Left lung (tissue), 10 donors: ENCODE results near the gene C14orf39. TPM values are rescaled to one million over a fixed set of nuclear protein-coding genes. Genes with fewer than 3 reads are reported as not detected.

ENCODE experiments used
- ATAC-seq: fragments of 200-7000 bp; cut with Tn5 transposase; one replicate; pipeline ENCODE4 v1.9.1; 2020; ENCODE audit warnings: moderate library complexity
- DNase-seq, 4 donors: peaks; one replicate each; pipeline ENCODE4 v3.0.0-alpha.2; 2013 to 2020
- H3K27ac ChIP-seq, 2 donors: fragments of 200-600 bp; sonication (generic) in 1 of 2; one replicate each; pipeline versions ENCODE4 v1.5.0 to v1.8.0; 2020 to 2021
- H3K27me3 ChIP-seq, 2 donors: fragments of 200-600 bp; sonication (generic) in 1 of 2; one replicate each; pipeline versions ENCODE4 v1.5.0 to v1.8.0; 2020 to 2021
- H3K36me3 ChIP-seq, 2 donors: fragments of 200-600 bp; sonication (generic) in 1 of 2; one replicate each; pipeline versions ENCODE4 v1.5.0 to v1.8.0; 2020 to 2021
- H3K4me1 ChIP-seq, 2 donors: fragments of 200-600 bp; one replicate each; pipeline ENCODE4 v1.8.0; 2021
- H3K4me3 ChIP-seq, 2 donors: fragments of 200-600 bp; sonication (generic) in 1 of 2; one replicate each; pipeline versions ENCODE4 v1.5.0 to v1.8.0; 2020 to 2021; ENCODE audit warnings: mild to moderate bottlenecking in 1 of 2
- H3K9me3 ChIP-seq, 2 donors: fragments of 200-600 bp; sonication (generic) in 1 of 2; one replicate each; pipeline versions ENCODE4 v1.5.0 to v1.8.0; 2020 to 2021
- intact Hi-C, 2 donors: fragments of 100-400 bp; cut with DNase I; formaldehyde crosslinking; loops; one replicate each; pipeline versions ENCODE4 v1.11.2 to v1.14.2; 2022
- polyA plus RNA-seq, 6 donors: library from polyadenylated mRNA; unstranded; fragments of 120-200 nt; gene quantifications; one replicate each; pipeline ENCODE4 v1.2.1, GENCODE V29; 2013; ENCODE audit not compliant: insufficient read length in 6 of 6
- total RNA-seq, 2 donors: library from RNA; stranded (reverse); fragmentation: NEBNext Ultra II Directional; extraction: Animal tissue kit (Norgen Biotek cat#: 25700); gene quantifications; one replicate each; pipeline ENCODE4 v1.2.1, GENCODE V29; 2021
- TF ChIP-seq, protein P1 (sequence below), 2 donors: fragments of 200-600 bp; sonication (generic) in 1 of 2; IDR thresholded peaks; one replicate each; pipeline versions ENCODE4 v1.5.0 to v1.8.0; 2021; ENCODE audit warnings: antibody characterized with exemption in 2 of 2
- donor health status: DM: no; HTN: yes; CAD: no.
- donor health status: DM: no; HTN: no; CAD: no.

Gene C14orf39
- total and polyA plus RNA-seq, 8 donors, result 1.4 to 2.3 (median 2.1) TPM; not detected in 2

DNA sequence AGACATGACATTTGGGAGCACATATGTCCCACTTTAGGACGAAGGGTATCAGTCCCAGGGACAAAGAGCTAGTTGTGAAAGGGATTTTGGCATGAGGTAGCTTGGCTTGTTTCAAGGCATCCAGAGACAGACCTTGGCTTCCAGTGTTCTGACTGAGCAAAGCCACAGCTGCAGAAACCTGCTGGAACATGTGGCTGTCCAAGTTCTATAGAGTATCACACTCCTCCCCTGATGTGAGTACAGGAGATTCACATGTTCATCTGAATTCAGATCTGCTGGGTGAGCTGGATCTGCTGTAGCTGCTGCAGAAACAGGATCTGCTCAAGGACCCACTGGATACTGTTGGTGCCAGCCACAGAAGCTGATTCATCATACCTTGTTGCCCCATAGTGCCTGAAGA lies 10.1 kb upstream of the C14orf39 start:
- no peak for ATAC-seq
- H3K27me3 ChIP-seq, result peaks cover 0 to 39% of the 10 kb centered on the region in 2 donors
- intact Hi-C loops, result no loop called here
- no peak overlapping the region for H3K4me3 ChIP-seq
- TF ChIP-seq, protein P1, sequence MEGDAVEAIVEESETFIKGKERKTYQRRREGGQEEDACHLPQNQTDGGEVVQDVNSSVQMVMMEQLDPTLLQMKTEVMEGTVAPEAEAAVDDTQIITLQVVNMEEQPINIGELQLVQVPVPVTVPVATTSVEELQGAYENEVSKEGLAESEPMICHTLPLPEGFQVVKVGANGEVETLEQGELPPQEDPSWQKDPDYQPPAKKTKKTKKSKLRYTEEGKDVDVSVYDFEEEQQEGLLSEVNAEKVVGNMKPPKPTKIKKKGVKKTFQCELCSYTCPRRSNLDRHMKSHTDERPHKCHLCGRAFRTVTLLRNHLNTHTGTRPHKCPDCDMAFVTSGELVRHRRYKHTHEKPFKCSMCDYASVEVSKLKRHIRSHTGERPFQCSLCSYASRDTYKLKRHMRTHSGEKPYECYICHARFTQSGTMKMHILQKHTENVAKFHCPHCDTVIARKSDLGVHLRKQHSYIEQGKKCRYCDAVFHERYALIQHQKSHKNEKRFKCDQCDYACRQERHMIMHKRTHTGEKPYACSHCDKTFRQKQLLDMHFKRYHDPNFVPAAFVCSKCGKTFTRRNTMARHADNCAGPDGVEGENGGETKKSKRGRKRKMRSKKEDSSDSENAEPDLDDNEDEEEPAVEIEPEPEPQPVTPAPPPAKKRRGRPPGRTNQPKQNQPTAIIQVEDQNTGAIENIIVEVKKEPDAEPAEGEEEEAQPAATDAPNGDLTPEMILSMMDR (IDR thresholded peaks at IDR 0.05), result no peak
- H3K27ac ChIP-seq, result no peak overlapping the region
- no peaks in the 10 kb centered on the region for H3K9me3 ChIP-seq
- H3K36me3 ChIP-seq, result no peaks in the 10 kb centered on the region
- DNase-seq, result no peak
- no peaks in the 10 kb centered on the region for H3K4me1 ChIP-seq

DNA sequence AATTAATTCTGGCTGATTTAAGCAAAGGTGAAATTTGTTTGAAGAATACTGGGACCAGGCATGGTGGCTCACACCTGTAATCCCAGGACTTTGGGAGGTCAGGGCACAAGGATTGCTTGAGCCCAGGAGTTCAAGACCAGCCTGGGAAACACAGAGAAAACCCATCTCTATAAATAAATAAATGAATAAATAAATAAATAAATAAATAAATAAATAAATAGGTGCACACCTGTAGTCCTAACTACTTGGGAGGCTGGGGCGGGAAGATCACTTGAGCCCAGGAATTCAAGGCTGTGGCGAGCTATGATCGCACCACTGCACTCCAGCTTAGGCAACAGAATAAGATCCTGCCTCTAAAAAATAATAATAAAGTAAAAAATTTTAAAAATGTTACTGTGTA lies 4.4 kb upstream of the C14orf39 start:
- no peaks in the 10 kb centered on the region for H3K36me3 ChIP-seq
- no peak for DNase-seq
- TF ChIP-seq, protein P1 (IDR thresholded peaks at IDR 0.05), result no peak

DNA sequence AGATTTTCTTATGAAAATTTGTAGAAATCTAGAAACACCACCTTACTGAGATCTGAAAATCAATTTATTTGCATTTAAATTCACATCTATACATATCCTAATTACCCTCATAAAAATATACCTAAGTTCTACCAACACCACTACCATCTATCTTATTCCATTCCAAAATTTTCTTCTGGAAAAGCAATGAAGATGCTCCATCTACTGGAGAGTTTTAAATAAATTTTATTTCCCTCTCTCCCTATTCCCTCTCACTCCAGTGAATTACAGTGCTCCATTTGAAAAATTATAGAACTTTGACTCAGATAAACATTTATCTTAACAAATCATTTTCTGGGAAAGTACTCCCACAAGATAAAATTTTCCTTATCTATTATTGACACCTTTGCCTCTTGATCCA lies 2.3 kb upstream of the C14orf39 start:
- Histone ChIP-seq H3K27me3 (peaks cover 38 to 80% of the 10 kb centered on the region in 2 donors), H3K27ac (no peak overlapping the region), H3K4me3 (no peak overlapping the region), H3K4me1 (peaks cover 0 to 3% of the 10 kb centered on the region in 2 donors), H3K36me3 (no peaks in the 10 kb centered on the region), H3K9me3 (no peaks in the 10 kb centered on the region)
- intact Hi-C loops, result no loop called here
- ATAC-seq, result no peak
- TF ChIP-seq, protein P1 (IDR thresholded peaks at IDR 0.05), result no peak
- no peak for DNase-seq

More for the DNA sequence above, 4.4 kb upstream of the C14orf39 start:
- intact Hi-C loops, result no loop called here
- Histone ChIP-seq H3K27ac (no peak overlapping the region), H3K27me3 (peaks cover 25 to 66% of the 10 kb centered on the region in 2 donors), H3K9me3 (no peaks in the 10 kb centered on the region), H3K4me3 (no peak overlapping the region), H3K4me1 (peaks cover 0 to 3% of the 10 kb centered on the region in 2 donors)
- no peak for ATAC-seq

DNA sequence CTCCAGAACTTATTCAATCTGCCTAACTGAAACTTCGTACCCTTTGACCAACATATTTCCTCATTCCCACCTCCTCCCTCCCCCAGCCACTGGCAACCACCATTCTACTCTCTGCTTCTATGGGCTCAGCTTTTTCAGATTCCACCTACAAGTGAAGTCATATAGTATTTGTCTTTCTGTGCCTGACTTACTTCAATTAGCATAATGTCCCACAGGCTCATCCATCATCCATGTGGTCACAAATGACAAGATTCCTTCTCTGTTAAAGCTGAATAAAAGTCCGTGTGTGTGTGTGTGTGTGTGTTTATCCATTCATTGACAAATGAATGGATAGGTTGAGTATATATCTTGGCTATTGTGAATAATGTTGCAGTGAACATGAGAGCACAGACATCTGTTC lies 1.3 kb upstream of the C14orf39 start:
- ATAC-seq (no peak), DNase-seq (no peak)
- H3K36me3 ChIP-seq, result no peaks in the 10 kb centered on the region
- peaks cover 0 to 3% of the 10 kb centered on the region in 2 donors for H3K4me1 ChIP-seq
- H3K27ac ChIP-seq, result no peak overlapping the region
- H3K27me3 ChIP-seq, result peaks cover 38 to 80% of the 10 kb centered on the region in 2 donors
- TF ChIP-seq, protein P1 (IDR thresholded peaks at IDR 0.05), result no peak
- intact Hi-C loops, result no loop called here
- H3K9me3 ChIP-seq, result no peaks in the 10 kb centered on the region
- H3K4me3 ChIP-seq, result no peak overlapping the region

DNA sequence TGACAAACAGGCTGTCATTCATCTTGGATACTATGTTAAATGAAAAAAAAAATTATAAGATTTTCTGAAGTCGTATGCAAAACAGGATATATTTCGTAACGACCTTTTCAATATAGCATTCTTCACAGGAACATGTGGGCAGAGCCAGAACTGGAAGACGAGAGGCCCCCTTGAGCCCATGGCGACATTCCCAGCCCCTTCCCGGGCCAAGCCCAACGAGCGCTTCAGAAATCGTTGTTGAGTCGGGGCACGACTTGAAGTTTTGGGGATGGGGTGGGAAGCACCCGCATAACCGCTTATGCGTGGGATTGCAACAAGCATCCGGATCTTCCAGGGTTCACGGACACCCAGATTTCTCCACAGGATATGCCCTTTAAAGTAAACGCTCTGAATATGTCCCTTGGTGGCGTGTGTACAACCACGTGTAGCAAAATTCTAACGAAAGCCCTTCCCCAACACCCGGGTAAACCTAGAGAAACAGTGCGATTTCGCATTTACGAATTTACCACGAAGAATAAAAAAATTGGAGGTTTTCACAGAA lies 736 bp downstream of the C14orf39 start:
- H3K27ac ChIP-seq, result no peak overlapping the region
- no peak overlapping the region for H3K4me3 ChIP-seq
- peak in 1 of 4 donors; percentile 17 for DNase-seq
- H3K9me3 ChIP-seq, result peaks cover 0 to 5% of the 10 kb centered on the region in 2 donors
- intact Hi-C loops, result no loop called here
- H3K36me3 ChIP-seq, result no peaks in the 10 kb centered on the region
- H3K27me3 ChIP-seq, result peaks cover 38 to 74% of the 10 kb centered on the region in 2 donors
- H3K4me1 ChIP-seq, result peaks cover 0 to 3% of the 10 kb centered on the region in 2 donors
- TF ChIP-seq, protein P1 (IDR thresholded peaks at IDR 0.05), result no peak
- no peak for ATAC-seq
